Right lung (tissue), 10 donors: ENCODE results near the gene ZFAND2B. TPM values are rescaled to one million over a fixed set of nuclear protein-coding genes. Genes with fewer than 3 reads are reported as not detected.
A peak's percentile ranks its signal among the peaks of the same experiment; 100 is the strongest.

Experiments
- DNase-seq, 2 donors: peaks; one replicate each; pipeline ENCODE4 v3.0.0-alpha.2; 2013
- long read RNA-seq, 8 donors: transcript quantifications; one replicate each; lab custom pipeline, GENCODE V29; 2026
- polyA plus RNA-seq, 5 donors: library from polyadenylated mRNA; unstranded; fragments of 120-200 nt; gene quantifications; one replicate each; pipeline versions ENCODE4 v1.2.1 to v1.2.3, GENCODE V29; 2013; ENCODE audit warnings: inconsistent platforms in 1 of 5, low replicate concordance in 1 of 5; ENCODE audit not compliant: insufficient read length in 5 of 5, insufficient read depth in 1 of 5

Gene ZFAND2B
- polyA plus RNA-seq: 10 to 100 TPM; 31.5 to 45.9 (median 35.8) TPM
- long read RNA-seq, donor 1, transcript ZFAND2B-201 (9 exons, 1,314 nt): major isoform, 7 of 26 reads
- long read RNA-seq, donor 1, transcript ZFAND2B-212 (10 exons, 1,199 nt): minor isoform, 5 of 26 reads
- long read RNA-seq, donor 1, partial matches to known transcripts: 0 of 26 reads
- long read RNA-seq, donor 1, other reads (novel, unspliced or antisense): 0 of 26 reads
- long read RNA-seq, donor 2, partial matches to known transcripts: 0 of 12 reads
- long read RNA-seq, donor 2, other reads (novel, unspliced or antisense): 0 of 12 reads
- long read RNA-seq, donor 3, partial matches to known transcripts: 0 of 14 reads
- long read RNA-seq, donor 3, other reads (novel, unspliced or antisense): 0 of 14 reads
- long read RNA-seq, donor 4, partial matches to known transcripts: 0 of 9 reads
- long read RNA-seq, donor 4, other reads (novel, unspliced or antisense): 0 of 9 reads
- long read RNA-seq, donor 5, transcript ZFAND2B-204 (7 exons, 886 nt): major isoform, 6 of 19 reads
- long read RNA-seq, donor 5, partial matches to known transcripts: 0 of 19 reads
- long read RNA-seq, donor 5, other reads (novel, unspliced or antisense): 0 of 19 reads
- long read RNA-seq, donor 6, transcript ZFAND2B-204 (7 exons, 886 nt): major isoform, 5 of 15 reads
- long read RNA-seq, donor 6, transcript ZFAND2B-212 (10 exons, 1,199 nt): major isoform, 5 of 15 reads
- long read RNA-seq, donor 6, partial matches to known transcripts: 0 of 15 reads
- long read RNA-seq, donor 6, other reads (novel, unspliced or antisense): 0 of 15 reads
- long read RNA-seq, donor 7, transcript ZFAND2B-201 (9 exons, 1,314 nt): minor isoform, 5 of 18 reads
- long read RNA-seq, donor 7, transcript ZFAND2B-212 (10 exons, 1,199 nt): major isoform, 6 of 18 reads
- long read RNA-seq, donor 7, partial matches to known transcripts: 0 of 18 reads
- long read RNA-seq, donor 7, other reads (novel, unspliced or antisense): 0 of 18 reads
- long read RNA-seq, donor 8, partial matches to known transcripts: 0 of 6 reads
- long read RNA-seq, donor 8, other reads (novel, unspliced or antisense): 0 of 6 reads

DNA sequence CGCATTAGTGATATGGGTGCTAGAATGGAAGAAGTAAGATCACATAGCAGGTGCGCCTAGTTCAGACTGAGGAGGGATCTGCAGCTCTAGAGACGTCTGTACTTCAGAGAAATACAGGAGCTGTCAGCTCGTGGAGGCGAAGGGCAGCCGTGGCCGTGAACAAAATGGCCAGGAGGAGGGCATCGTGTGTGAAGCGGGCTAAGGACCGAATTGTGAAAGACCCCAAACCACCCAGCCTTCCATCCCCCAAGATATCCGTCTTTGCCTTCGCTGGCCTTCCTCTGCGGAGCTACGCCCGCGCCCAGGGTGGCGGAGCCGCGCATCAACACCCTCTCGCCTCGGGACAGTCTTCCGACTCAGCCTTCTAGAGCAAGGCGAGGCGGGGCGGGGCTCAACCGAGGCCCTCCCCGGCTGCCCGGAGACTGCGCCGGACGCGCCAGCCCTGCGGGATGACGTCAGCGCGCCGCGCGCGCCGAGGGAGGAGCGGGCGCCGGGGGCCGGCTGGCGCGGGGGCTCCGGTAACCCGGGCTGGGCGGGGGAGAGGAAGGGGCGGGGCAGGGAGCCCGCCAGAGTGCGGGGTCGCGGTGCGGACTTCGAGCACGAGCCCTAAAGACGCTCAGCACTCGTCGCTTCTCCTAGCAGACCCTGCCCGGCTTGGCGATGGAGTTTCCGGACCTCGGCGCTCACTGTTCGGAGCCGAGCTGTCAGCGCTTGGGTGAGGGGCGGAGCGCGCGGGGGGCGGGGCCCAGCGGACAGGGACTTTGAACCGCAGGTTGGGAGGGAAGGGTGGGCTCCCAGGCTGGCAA lies at the start of gene ZFAND2B:
Gene ZFAND2B, plus strand, starts transcription at position 455 of the 806 bp plus-strand sequence. Its CDS starts 206 bp downstream, at position 661.
- peak; percentile 97 for DNase-seq

GRCh38 chr2:219157396-219157795 lies 49.2 kb upstream of the ZFAND2B start:
- no peak for DNase-seq

- DNase-seq: no peak
These were observed 48.6 kb upstream of the ZFAND2B start for GRCh38 chr2:219158025-219158424.

GRCh38 chr2:219158586-219158985 lies 48.0 kb upstream of the ZFAND2B start:
- no peak for DNase-seq

GRCh38 chr2:219159771-219160185 lies 46.8 kb upstream of the ZFAND2B start:
- no peak for DNase-seq

- peak; percentile 94 to 96 for DNase-seq
These were observed 46.2 kb upstream of the ZFAND2B start, which contains the start of gene NHEJ1 for GRCh38 chr2:219160186-219161017. Gene NHEJ1, minus strand, starts transcription at chr2:219160815. Its CDS starts 2,453 bp downstream, at chr2:219158362.

GRCh38 chr2:219161097-219161496 lies 45.5 kb upstream of the ZFAND2B start:
- no peak for DNase-seq

- no peak for DNase-seq
These were observed 43.4 kb upstream of the ZFAND2B start for GRCh38 chr2:219163156-219163555.

DNA sequence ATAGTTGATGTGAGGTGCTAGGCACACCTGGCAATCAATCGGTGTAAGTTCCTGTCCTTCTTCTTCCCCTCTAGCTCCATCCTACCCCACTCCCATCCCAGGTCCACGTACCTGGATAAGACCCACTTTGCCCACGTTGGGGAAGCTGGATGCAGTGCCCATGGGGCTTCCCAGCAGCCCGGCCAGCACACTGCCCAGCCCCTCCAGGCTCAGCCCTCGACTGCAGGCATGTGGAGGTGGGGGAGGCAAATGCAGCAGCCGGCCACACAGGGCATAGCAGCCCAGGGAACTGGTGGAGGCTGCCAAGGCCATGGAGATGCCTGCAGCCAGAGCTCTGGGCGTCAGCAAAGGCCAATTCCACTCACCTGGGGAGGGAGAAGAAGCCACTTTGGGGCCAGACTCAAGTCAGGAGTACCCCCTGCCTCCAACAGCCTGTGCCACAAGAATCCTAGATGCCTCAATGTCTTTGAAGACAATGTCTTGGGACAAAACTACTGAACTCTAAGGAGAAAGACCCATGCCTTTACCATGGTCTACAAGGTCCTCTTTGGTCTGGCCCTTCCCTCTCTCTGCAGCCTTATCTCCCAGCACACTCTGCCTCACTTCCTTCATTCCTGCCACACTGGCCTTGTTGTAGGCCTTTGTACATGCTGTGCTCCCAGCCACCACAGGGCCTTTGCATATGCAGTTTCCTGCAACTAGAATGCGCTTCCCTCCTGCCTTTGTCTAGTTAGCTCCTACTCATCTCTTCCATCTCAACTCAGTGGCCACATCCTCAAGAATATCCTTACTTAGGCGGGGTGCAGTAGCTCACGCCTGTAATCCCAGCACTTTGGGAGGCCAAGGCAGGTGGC lies 41.3 kb upstream of the ZFAND2B start:
- no peak for DNase-seq

DNA sequence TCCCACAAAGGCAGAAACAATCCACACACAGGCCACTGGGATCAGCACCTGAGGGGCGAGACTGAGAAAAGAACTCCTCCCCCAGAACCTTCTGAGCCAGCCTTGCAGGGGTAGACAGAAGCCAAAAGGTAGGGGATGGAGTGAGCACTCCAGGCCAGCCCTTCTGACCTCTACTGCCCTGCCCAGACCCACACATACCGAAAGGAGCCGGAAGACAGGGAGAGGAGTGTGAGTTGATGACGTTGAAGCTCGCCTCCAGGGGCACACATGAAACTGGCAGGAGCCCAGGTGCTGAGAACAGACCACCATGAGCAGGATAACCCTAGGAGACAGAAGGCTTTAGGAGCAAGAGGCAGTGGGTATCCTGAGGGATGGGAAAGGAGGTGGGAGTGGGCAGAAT lies 38.6 kb upstream of the ZFAND2B start:
- no peak for DNase-seq

GRCh38 chr2:219168526-219168925 lies 38.1 kb upstream of the ZFAND2B start:
- no peak for DNase-seq

DNA sequence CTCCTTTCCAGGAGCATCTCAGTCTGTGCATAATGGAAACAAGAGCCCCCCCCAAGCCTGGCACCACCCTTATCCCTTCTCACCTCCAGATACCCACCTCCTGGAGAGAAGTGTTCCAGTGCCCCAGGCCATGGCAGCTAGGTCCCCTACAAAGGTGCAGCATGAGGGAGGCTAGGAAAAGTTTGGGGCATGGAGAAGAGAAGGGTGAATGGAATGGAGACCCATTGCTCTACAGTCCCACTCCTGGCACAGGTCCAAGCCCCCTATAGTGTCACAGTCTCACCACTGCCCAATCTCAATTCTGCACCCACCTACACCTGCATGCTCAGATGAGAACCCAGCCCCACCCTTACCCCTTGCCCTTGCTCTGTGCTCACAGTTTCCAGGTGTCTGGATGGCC lies 37.6 kb upstream of the ZFAND2B start:
- no peak for DNase-seq

- no peak for DNase-seq
These were observed 36.5 kb upstream of the ZFAND2B start, which contains the start of gene SLC23A3 for GRCh38 chr2:219169930-219170654. Gene SLC23A3, minus strand, starts transcription at chr2:219170029. Its CDS starts 45 bp downstream, at chr2:219169984.

DNA sequence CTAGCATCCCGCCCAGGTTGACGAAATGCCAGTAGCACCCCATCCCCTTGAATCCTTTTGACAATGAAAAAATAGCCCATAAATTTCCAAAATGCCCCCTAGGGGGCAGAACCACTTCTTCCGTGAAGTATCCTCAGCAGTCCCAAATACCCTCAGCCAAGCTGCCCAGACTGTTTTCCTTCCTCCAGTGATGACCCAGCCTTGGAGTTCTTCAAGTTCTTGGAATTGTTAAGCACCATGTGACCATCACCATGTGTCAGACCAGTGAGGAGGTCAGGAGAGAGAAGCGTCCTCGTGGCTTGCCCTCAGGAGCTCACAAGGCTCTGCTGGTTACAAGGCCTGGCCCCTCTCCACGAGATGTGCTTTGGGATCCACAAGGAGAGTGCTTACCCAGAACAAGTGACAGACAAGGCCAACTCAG lies 35.3 kb upstream of the ZFAND2B start:
- DNase-seq: peak in 1 of 2 donors; percentile 34

DNA sequence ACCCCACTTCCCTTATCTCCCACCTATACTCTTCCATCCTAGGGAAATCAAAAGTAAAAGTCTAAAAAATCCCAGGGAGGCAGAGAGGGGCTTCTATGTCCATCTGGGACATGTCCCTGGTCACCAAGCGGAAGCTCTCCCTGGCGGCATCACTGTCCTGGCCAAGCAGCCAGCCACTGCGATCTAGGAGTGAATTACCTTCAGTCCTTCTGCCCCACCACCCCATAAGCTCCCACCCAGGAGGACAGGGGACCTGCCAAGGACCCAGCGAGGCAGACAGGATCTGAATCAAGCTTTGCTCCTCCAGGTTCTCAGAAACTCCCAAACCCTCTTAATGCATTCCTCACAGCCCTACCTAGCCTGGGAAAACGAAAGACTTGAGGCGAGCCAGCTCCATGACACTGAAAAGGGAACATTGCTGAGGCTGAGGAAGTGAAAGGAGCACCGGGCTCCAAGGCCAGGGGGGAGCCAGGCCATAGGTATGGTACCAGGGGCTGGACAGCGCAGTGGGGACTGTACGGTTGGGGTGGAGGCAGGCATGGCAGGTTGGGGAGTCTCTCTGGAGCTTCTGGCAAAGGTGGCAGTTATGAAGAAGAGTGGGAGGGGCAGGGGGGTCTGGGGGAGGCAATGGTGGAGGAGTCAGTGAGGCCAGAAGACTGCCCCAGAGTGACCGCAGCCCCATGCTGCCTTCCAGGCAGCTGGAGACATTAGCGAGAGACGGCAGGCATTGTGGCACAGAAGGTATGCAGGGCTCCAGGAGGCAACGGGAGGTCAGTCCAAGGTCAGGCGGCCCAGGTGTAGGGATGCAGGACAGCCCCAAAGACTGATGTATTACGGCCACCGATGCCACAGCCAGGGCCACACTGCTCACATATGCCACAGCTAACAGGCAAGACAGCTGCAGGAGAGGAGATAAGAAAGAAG lies 34.1 kb upstream of the ZFAND2B start:
- DNase-seq: no peak

DNA sequence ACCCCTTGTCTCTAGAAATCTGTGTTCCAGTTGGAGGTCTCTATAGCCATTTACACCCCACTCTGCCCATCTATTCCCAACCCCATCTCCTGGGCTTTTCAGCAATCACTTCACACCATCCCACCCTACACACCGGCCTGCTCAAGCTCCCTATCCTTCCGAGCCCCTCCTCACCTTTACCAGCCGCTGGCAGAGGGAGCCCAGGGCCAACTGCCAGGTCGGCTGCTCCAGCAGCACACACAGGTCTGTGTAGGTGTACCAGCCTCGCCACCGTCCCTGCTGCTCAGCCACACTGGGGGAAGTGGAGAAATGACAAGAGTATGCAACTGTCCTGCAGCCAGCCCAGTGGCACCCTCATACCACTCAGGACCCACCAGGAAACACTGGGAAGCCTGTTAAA lies 33.4 kb upstream of the ZFAND2B start:
- no peak for DNase-seq

GRCh38 chr2:219174146-219174545 lies 32.4 kb upstream of the ZFAND2B start:
- no peak for DNase-seq
